Measurements from ENCODE around the gene FLOT2.
"Not testable (repeated sequence)": the region's sequence is repeated elsewhere in the genome, so short reads cannot be mapped to it uniquely, and the experiment has no call there.

Gene FLOT2

DNA sequence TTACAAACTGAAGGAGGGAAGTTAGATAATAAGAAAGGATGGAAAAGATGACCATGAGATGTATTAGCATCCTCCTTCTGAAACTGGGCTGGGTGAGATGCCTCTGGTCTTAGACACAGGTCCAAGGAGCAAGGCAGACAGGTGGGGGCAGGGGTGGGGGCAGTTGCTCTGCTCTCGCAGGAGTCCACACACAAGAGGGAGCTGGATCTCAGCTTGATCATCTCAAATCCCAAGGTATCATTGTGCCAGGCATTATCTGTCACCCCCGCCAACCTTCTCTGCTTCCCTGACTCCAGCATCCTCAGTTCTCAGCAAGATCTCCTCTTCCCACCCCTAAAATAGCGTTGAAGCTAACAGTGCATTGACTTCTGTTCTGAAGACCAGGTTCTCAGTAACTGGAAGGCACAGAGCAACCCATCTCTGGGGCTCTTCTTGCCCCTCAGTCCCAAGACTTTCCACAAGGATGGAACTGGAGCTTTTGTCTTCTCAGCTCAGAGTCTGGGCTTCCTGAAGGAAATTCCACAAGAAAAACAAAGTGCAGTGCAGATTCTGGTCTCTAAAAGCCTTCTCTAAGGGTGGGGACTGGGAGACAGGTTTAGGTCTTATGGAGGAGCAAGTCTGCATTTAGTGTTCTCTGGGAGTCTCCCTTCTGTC lies 1.6 kb downstream of the FLOT2 start:
- DNase-seq (ENCODE audit: low read depth), result no peak

DNA sequence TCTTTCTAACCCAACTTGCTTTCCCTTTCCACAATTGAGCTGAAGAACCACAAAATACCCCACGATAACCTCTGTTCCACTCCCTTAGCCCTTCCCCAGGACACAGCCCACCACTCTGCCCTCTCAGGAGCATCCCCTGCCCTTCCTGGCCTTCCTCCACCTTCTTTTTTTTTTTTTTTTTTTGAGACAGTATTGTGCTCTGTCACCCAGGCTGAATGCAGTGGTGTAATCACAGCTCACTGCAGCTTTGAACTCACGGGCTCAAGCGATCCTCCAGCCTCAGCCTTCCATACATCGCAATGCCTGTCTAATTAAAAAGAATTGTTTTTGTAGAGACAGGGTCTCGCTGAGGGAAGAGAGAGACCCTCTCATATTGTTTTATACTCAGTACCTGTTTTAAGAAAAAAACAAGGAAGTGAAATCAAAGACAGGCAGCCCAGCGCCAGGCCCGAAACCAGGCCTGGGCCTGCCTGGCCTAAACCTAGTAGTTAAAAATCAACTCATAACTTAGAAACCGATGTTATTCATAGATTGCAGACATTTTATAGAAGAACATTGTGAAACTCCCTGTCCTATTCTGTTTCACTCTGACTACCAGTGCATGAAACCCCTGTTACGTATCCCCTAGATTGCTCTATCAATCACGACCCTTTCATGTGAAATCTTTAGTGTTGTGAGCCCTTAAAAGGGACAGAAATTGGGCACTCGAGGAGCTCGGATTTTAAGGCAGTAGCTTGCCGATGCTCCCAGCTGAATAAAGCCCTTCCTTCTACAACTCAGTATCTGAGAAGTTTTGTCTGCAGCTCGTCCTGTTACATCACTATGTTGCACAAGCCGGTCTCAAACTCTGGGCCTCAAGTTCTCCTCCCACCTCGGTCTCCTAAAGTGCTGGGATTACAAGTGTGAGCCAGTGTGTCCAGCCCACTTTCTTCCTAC lies 4.0 kb downstream of the FLOT2 start:
- DNase-seq (ENCODE audit: low read depth), result not testable (repeated sequence)

DNA sequence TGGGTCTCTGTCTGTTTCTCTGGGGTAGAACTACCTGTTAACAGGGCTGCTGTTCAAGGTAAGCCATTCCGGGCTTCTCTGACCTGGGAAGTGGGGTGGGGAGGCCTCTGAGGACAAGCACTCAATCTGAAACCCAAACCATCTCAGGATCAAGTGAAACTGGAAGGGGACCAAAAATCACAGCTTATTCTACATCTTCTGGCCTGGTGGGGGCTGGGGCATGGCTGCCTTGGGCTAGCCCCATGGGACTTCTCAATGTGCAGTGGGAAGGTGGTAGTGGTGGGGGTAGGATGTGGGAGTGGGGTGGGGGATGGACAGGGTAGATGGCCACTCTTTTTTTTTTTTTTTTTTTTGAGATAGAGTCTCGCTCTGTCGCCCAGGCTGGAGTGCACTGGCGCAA lies 5.5 kb downstream of the FLOT2 start:
- no peak for DNase-seq (ENCODE audit: low read depth)

DNA sequence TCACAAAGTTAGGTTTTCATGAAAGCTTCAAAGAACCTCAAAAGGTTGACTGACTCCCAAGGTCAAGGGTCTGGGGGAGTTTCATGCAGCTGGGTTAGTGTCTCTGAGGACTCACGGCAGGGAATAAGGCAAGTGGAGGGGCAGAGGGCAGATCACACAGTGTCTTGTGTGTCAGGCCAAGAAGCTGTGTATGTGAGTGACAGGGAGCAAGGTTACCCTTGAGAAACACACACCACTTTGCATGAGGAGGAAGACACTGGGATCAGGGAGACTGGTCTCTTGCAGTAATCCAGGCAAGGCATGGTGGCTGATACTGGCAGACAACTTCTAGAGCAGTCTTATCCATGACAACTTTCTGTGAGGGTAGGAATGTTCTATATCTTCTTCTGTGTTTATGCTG lies 6.3 kb downstream of the FLOT2 start:
- no peak for DNase-seq (ENCODE audit: low read depth)

DNA sequence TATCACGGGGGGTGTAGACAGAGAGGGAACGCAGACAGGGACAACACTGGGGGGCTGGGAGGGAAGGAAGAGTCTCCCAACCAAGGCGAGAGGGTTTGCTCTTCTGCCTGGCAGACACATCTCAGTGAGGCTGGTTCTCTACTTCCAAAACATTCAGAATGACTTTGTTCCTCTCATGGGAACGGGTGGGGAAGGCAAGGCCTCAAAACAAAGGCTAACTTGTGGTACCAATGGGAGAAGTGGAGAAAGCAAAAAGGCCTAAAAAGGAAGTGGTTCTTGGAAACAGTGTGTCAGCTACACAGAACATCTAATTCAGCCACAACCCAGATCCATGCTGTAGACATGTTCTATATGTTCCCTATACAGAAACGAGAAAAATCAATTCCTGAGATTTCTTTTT lies 7.5 kb downstream of the FLOT2 start:
- no peak for DNase-seq (ENCODE audit: low read depth)

DNA sequence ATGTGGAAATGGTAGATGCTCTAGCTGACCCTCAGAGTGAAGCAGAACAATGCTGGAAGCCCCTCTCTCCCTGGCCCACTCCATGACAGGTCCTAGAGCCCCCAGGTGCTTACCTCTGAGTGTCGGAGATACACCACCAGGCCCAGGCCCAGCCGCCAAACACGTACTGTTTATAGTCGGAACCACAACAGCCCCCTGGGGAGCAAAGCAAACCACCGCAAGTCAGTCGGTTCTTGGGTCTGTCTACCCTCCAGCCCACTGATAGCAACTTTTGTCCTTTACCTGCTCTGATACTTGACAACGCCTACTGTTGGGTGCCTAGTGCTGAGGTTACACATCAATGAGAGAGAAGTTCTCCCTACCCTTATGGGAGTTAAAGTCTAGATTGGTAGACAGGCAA lies 8.7 kb downstream of the FLOT2 start:
- no peak for DNase-seq (ENCODE audit: low read depth)

DNA sequence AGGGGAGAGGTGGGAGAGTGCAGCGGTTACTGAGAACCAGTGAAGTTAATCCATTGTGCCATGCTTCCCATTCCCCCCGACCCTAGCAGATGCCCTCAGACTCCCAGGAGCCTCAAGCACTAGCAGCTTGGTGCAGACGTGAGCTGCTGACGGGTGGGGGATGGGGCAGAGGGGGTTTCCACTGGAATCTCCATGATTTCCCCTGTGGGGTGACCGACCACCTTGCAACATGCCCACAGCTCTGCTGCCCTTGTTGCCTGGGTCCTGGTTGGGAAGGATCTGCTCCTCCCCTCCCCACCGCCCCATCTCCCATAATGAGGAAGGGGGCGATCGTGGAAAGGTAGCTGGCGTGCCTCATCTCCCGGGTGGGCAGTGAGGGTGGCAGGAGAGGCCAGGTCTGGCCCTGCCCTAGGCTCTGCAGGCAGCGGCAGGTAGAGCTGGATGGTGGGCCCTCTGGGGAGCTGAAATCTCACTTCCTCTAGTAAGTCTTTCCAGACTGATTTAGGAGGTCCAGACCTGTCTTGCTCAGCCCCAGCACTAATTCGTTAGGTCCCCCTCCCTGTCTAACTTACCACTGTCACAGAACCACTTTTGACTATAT lies 9.6 kb downstream of the FLOT2 start:
- no peak for DNase-seq (ENCODE audit: low read depth)

DNA sequence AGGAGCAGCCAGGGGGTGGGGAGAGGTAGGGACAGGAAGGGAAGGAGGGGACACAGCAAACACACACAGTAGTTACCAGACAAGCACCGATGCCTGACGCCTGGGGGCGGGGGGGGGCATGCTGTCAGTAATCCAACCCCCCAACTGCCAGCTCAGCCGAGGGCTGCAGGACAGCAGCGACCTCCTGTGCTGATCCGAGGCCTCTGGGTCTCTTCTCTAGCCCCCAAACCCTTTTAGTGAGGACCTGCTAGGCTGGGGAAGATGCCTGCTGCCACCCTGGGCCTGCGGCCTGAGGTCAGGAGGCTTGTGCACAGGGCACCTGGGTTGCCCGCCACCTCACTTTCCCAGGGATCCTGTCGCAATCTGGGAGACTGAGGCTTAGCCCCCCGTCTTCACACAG lies 11.6 kb downstream of the FLOT2 start:
- no peak for DNase-seq (ENCODE audit: low read depth)

DNA sequence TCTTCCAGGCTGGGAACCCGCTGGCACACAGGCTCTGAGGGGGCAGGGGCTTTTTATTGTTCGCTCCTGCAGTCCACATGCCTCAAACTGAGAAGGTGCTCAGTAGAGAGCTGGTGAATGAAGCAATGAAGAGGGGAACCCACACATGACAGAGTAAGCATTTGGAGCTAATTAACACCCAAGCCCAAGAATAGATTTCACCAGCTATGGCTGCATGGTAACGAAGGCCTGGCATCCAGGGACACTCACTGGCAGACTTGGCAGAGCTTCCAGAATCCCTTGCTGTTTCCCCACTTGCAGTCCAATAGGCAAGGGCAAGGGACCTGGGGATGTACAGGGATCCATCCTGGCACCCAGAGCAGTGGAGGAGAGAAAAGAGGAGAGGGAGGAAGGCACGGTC lies 12.2 kb downstream of the FLOT2 start:
- no peak for DNase-seq (ENCODE audit: low read depth)

DNA sequence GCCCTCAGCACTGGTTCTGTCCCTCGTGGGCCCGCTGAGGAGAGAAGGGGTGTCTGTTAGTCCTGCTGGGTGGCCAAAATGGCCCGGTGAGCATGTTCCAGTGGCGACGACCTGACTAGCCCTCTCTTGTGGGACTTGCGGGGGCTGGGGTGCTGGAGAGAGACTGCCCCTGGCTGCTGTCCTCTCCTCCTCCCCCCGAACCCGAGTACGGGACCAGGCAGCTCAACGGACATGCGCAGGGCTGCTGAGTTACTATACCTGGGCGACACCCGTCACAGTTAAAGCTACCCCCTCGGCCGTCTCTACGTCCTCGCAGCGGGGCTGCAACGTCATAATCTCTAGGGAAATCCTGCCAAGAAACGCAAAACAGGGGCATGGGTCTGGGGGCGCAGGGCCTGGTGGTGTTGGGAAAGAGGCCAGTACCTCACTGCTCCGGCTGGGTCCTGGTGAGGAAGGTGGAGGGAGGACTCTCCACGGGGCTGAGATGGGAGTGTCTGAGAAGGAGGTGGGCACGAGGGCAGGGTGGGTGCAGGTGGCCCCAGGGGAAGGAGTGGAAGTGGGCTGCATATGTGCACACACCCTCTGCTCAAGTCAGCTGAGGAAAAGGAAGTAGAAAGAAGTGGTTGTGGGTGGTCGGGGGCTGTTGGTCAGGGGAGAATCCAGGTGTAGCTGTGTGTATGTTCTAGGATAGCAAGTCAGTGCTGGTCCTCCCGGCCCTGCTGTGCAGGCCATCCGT lies 13.4 kb downstream of the FLOT2 start:
- no peak for DNase-seq (ENCODE audit: low read depth)

DNA sequence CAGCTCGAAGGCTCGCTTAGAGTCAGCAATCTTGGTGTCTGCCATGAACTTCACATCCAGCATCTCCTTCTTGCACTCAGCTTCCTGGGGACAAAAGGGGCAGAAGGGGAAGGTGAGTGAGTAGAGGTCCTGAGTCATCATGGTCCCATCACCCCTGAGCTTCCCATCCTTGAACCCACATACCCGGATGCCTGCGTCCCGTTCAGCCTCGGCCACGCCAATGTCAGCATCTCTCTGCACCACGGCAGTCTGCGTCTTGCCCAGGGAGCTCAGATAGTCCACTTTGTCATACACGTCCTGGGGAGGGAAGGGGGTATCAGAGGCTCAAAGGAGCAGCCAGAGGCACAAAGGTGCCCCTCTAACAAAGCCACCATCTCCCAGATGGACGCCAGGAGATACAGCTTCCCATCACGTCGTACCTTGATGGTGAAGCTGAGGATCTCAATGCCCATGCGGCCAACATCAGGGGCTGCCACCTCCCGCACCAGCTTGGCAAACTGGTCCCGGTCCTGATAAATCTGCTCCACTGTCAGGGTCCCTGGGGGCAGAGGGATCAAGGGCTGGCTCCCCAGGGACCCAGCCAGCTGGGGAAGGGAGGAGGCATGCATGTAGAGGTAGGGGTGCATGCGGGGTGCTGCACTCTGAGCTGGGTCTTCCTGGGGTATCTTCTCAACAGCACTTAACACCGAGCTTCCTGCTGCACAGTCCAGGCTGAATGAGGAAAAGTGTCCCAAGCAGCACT lies 15.2 kb downstream of the FLOT2 start:
- DNase-seq (ENCODE audit: low read depth), result no peak

DNA sequence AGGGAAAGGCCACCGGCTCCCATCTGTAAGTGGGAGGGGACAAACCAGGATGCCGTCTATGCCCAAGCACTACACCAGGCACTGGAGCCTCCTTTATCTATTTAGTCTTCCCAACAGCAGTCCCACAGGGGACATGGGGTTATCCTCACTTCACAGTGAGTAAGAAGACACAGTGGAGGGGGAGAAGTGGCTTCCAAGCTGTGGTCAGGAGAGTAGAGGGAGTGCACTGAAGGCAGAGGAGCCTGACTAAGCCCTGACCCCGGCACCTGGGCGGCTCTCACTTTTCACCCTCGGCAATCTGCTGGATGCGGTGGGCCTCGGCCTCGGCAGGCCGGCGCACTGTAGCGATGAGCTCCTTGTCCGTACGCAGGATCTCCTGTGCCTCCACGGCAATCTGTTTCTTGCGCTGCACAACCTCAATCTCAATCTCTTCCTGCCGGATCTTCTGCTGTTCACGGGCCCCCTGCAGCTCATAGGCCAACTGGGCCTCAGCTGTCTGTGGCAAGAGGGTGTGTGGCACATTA lies 15.9 kb downstream of the FLOT2 start:
- DNase-seq (ENCODE audit: low read depth), result no peak

DNA sequence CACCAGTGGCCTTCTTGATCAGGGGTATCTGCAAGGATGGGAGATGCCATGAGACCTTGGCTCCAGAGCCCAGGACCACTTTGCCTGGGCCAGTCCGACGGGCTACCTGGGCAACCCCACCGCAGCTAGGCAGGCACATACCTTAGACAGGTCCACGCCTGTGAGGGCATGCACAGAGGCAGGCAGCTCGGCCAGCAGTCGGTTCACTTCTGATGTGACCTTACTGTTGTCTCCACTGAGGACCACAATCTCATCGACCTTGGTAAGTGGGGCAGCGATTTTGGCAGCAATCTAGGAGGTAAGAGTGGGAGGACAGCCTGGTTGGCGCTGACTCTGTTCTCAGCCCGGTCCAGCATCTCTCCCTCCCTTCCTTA lies 17.0 kb downstream of the FLOT2 start:
- no peak for DNase-seq (ENCODE audit: low read depth)

DNA sequence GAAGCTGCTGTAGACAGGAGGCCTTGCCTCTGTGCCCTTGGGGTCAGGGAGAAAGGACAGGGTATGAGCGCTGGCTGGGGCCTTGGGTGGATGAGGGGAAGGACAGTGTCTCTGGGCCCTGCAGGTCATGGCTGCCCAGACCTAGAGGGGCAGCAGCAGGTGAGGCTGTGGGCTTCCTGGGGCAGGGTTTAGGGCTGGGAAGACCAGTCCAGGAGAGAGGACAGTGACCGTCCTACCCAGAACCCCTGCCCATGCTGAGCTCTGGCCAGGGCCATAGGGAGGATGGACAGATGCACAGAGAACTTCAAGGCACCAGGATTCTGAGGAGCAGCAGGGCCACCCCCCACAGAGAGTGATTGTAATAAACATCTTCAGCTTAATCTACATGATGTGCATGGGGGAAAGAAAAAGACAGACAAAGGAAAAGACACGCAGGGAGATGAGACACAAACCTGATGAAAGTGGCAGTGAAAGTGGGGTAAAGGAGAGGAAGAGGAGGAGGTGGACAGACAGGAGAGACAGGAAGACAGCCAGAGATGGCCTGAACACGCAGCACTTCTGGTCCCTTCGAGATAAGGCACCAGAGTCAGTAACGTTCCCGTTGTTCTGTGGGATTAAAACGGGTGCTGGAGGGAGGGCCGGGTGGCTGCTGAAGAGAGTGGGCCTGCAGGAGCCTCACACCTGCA lies 17.5 kb downstream of the FLOT2 start:
- no peak for DNase-seq (ENCODE audit: low read depth)

DNA sequence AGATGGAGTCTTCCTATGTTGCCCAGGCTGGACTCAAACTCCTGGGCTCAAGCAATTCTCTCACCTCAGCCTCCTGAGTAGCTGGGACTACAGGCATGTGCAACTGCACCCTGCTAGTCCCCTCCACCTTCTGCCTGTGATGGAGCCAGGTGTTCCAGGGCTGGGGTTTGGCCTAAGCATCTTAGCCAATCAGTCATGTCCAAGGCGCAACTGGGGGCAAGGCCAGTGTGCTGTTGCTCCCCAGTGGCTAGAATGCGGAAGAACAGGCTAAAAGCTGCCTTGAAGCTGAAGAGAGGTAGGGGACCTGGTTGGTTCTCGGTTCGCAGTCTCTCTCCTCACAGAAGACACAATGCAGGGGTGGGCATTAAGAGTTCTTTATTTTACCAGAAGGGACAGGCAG lies 18.6 kb downstream of the FLOT2 start:
- no peak for DNase-seq (ENCODE audit: low read depth)

DNA sequence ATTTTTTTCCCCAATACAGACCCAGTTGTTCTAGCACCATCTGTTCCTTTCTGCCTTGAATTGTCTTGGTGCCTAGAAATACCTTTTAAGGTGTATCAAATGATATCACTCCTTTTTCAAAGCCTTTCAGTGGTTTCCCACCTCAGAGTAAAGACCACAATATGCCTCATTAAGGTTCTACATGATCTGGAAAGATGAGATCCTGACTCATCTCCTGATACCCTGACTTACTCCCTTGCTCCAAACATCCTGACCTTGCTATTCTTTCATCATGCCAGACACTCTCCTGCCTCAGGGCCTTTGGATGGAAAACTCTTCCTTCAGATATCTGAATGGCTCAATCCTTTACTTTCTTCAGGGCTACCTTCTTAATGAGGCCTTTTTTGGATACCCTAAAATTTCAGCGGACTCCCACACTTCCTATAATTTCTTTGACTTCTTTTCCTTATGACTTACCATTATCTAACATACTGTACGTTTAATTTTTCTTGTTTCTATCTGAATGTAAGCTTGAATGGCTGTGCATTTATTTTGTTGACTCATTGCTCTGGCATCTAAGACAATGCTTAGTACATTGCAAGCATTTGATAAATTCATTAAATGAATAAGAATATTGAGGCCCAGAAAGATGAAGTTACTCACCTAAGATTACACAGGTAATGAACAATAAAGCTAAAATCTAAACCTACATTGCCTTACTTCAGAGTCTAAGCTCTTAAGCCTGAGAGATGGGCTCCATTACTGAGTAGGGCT lies 19.2 kb downstream of the FLOT2 start:
- DNase-seq (ENCODE audit: low read depth), result no peak

DNA sequence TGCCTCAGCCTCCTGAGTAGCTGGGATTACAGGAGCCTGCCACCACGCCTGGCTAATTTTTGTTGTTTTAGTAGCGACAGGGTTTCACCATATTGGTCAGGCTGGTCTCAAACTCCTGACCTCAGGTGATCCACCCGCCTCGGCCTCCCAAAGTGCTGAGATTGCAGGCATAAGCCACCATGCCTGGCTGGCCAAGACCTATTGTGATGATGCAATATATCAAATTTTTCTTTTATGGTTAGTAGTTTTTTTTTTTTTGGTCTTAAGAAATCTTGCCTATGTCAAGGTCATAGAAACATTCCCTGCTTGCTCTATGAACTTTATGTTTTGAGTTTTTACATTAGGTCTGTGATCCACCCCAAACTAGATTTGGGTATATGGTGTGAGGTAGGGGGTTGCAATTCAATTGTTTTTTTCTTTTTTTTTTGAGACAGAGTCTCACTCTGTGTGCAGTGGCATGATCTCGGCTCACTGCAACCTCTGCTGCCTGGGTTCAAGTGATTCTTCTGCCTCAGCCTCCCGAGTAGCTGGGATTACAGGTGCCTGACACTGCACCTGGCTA lies 20.3 kb downstream of the FLOT2 start:
- DNase-seq (ENCODE audit: low read depth), result not testable (repeated sequence)

DNA sequence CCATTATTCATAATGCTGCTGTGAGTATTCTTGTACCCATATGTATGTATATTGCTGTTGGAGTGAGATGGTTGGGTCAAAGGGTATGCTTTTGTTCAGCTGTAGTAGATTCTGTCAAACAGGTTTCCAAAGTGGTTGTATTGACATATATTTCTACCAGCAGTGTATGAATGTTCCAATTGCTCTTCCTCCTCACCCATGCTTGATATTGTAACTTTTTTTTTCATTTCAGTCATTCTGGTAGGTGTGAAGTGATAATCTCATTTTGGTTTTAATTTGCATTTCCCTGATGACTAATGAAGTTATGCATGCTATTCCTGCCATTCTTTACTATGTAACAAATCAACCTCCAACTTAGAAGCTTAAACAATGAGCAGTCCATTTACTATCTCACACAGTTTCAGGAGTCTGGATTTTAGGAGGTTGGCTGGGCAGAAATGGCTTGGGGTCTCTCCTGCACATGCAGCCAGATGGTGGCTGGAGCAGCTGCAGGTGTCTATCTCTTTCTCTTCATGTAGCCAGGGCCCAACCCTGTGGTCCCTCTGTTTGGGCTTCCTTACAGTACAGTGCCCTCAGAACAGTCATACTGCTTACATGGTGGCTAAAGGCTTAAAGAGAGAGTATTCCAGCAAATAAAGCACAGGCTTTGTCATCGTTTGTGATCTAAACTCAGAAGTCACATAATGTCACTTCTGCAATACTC lies 21.5 kb downstream of the FLOT2 start:
- DNase-seq (ENCODE audit: low read depth), result no peak

DNA sequence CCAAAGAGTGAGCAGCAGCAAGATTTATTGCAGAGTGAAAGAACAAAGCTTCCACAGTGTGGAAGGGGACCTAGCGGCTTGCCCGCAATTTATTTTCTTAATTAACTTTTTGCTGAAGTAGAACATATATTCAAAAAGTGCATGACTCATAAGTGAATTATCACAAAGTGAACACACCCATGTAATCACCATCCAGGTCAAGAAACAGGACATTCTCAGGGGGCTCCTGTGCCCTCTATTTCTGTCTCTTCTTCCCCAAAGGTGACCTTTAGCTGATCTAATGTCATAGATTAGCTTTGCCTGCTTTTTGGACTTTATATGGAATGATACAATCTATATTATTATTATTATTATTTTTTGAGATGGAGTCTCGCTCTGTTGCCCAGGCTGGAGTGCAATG lies 22.8 kb downstream of the FLOT2 start:
- DNase-seq (ENCODE audit: low read depth), result no peak

All from T follicular helper cell (primary cell).